ENCODE results near the gene DCDC2C.

The DCDC2C gene

DNA sequence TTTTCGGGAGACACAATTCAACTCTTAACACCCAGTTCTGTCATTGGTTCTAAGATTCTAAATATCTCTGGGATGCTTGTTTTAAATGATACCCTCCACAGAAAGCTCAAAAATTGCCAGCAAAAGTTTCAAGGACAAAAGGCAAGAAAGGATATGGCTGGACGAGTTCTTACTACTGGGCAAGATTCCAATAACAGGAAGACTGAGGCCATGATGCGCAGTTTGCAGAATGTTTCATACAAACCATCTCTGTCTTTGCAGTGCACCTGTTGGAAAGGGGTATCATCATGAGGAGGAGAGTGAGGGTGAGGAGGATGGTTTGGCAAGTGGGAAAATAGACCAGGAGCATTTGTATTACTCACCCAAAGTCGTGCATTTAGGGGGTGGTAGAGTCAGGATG, 172.8 kb downstream of the DCDC2C start:
- no peak for DNase-seq (ENCODE audit: low read depth in 2 of 2, low spot score in 1 of 2)

DNA sequence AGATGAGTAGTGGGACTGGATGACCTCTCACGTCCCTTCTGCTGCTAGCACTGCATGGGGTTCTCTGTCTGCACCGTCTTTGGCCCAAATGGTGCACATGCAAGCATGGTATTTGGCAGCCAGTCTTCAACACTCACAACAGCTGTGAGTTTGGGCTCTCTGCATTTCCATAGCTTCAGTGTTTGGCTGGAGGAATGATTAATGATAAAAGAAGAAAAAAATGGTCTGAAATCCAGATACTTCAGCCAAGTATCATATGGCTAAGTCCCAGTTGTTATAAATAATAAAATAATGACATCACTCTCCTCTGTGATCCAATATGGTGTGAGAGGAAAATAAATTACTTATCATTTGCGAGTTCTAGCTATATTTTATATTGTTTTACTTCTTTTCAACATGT, 173.3 kb downstream of the DCDC2C start:
- no peak for DNase-seq (ENCODE audit: low read depth in 2 of 2, low spot score in 1 of 2)

DNA sequence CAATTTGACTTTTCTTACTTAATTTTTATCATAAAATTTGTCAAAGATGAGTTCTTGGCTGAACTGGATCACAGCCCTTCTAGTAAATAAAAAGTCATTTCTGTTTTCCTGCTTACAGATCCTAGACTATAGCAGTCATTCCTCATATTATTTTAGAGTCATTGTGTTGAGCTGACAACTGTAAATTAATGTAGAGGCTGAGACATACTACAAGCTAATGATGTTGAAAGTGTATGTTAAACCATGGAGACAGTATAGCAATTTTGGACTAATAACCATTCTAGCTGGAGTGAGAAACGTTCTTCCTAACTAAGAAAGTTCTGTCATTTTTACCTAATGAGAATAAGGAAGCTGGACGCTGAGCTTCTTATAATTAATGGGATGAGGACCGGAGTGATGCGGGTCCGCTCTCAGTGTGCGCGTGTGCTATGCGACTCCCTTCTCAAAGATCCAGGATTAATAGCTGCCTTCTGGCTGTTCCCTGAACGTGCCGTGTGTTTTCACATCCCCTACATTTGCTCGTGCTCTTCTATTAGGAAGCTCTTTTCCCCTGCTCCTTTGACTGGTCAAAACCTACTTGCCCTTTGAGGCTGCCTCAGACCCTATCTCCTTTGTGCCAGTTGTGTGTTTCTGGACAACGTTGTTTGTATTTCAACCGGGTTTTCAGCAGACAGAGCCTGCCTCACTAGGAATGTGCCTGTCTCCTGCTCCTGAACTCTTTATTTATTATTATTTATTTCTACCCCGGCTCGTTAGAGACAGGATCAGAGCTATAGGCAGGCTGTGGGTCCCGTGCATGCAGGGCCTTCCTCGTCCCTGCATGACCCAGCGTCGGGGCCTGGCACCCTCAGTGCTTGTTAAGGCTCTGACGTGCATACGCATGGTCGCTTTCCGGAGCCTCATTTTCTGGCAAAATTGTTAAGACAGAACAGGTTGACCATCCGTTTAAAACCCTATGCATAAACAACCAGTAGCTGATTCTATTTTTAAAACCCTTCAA, 182.6 kb downstream of the DCDC2C start:
- DNase-seq (ENCODE audit: low read depth in 2 of 2, low spot score in 1 of 2): no peak

DNA sequence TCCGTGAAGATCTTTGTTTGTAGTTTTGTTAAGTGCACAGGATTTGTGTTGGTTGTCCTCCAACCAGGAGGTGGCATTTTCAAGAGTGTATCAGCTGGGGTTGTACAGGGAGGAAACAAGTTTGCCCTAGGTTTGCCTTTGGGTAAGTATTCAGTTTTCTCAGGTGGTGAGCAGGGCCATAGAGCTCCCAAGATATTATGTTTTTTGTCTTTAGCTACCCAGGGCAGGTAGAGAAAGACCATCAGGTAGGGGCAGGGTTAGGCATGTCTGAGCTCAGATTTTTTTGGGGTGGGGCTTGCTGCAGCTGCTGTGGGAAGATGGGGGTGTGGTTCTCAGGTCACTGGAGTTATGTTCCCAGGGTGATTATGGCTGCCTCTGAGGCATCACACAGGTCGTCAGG, 191.6 kb downstream of the DCDC2C start:
- DNase-seq (ENCODE audit: low read depth in 2 of 2, low spot score in 1 of 2): no peak
